Parathyroid adenoma (tissue), 2 donors: ENCODE measurements around the gene HOXA7.
A peak's percentile ranks its signal among the peaks of the same experiment; 100 is the strongest.

Experiments used
- H2AFZ ChIP-seq: fragments of 300-600 bp; sonication (generic); one replicate; pipeline ENCODE4 v1.7.0; 2017; ENCODE audit warnings: antibody characterized with exemption, mild to moderate bottlenecking
- H3K27ac ChIP-seq: fragments of 300-600 bp; sonication (generic); one replicate; pipeline ENCODE4 v1.7.0; 2017
- H3K27me3 ChIP-seq: fragments of 300-600 bp; sonication (generic); one replicate; pipeline ENCODE4 v1.7.0; 2017; ENCODE audit warnings: low read length; ENCODE audit not compliant: control insufficient read depth, insufficient read depth
- H3K36me3 ChIP-seq: fragments of 300-600 bp; sonication (generic); one replicate; pipeline ENCODE4 v1.7.0; 2017; ENCODE audit warnings: low read length; ENCODE audit not compliant: control insufficient read depth, insufficient read depth
- H3K4me1 ChIP-seq: fragments of 300-600 bp; sonication (generic); one replicate; pipeline ENCODE4 v1.7.0; 2017; ENCODE audit warnings: control low read depth
- H3K4me2 ChIP-seq: fragments of 300-600 bp; sonication (generic); one replicate; pipeline ENCODE4 v1.7.0; 2017; ENCODE audit warnings: low read length
- H3K4me3 ChIP-seq: fragments of 300-600 bp; sonication (generic); one replicate; pipeline ENCODE4 v1.7.0; 2017; ENCODE audit warnings: low read depth, low read length
- H3K79me2 ChIP-seq: fragments of 300-600 bp; sonication (generic); one replicate; pipeline ENCODE4 v1.7.0; 2017; ENCODE audit warnings: control low read depth
- H3K9ac ChIP-seq: fragments of 300-600 bp; sonication (generic); one replicate; pipeline ENCODE4 v1.7.0; 2017; ENCODE audit warnings: mild to moderate bottlenecking
- H3K9me3 ChIP-seq: fragments of 300-600 bp; sonication (generic); one replicate; pipeline ENCODE4 v1.7.0; 2017; ENCODE audit warnings: low read length; ENCODE audit not compliant: control insufficient read depth
- TF ChIP-seq, protein P1 (sequence below): fragments of 300-600 bp; sonication (generic); IDR thresholded peaks from one replicate; pipeline ENCODE4 v1.7.0; 2017; ENCODE audit warnings: antibody characterized with exemption, mild to moderate bottlenecking
- donor health status: primary hyperparathyroidism.

The HOXA7 gene

GRCh38 chr7:27148031-27148755, 8.3 kb downstream of the HOXA7 start:
- Histone ChIP-seq H3K4me1 (no peaks in the 10 kb centered on the region), H3K36me3 (no peaks in the 10 kb centered on the region), H3K9me3 (no peaks in the 10 kb centered on the region), H3K9ac (no peak overlapping the region), H3K27me3 (no peaks in the 10 kb centered on the region), H3K4me2 (no peak overlapping the region), H3K4me3 (no peak overlapping the region), H3K79me2 (no peaks in the 10 kb centered on the region), H3K27ac (no peak overlapping the region), H2AFZ (no peak overlapping the region)
- TF ChIP-seq, protein P1, sequence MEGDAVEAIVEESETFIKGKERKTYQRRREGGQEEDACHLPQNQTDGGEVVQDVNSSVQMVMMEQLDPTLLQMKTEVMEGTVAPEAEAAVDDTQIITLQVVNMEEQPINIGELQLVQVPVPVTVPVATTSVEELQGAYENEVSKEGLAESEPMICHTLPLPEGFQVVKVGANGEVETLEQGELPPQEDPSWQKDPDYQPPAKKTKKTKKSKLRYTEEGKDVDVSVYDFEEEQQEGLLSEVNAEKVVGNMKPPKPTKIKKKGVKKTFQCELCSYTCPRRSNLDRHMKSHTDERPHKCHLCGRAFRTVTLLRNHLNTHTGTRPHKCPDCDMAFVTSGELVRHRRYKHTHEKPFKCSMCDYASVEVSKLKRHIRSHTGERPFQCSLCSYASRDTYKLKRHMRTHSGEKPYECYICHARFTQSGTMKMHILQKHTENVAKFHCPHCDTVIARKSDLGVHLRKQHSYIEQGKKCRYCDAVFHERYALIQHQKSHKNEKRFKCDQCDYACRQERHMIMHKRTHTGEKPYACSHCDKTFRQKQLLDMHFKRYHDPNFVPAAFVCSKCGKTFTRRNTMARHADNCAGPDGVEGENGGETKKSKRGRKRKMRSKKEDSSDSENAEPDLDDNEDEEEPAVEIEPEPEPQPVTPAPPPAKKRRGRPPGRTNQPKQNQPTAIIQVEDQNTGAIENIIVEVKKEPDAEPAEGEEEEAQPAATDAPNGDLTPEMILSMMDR = no peak

GRCh38 chr7:27147199-27148030, 9.1 kb downstream of the HOXA7 start, which contains the start of gene HOXA6:
Gene HOXA6, minus strand, starts transcription at chr7:27147774. Its CDS starts 25 bp downstream, at chr7:27147749.
- Histone ChIP-seq H3K79me2 (no peaks in the 10 kb centered on the region), H3K4me1 (no peaks in the 10 kb centered on the region), H3K27ac (no peak within 1 kb of the TSS), H2AFZ (no peak within 1 kb of the TSS), H3K9me3 (no peaks in the 10 kb centered on the region), H3K4me2 (peak within 1 kb of the TSS; percentile 24), H3K27me3 (no peaks in the 10 kb centered on the region), H3K36me3 (no peaks in the 10 kb centered on the region), H3K4me3 (no peak within 1 kb of the TSS), H3K9ac (no peak within 1 kb of the TSS)
- TF ChIP-seq, protein P1 = no peak

DNA sequence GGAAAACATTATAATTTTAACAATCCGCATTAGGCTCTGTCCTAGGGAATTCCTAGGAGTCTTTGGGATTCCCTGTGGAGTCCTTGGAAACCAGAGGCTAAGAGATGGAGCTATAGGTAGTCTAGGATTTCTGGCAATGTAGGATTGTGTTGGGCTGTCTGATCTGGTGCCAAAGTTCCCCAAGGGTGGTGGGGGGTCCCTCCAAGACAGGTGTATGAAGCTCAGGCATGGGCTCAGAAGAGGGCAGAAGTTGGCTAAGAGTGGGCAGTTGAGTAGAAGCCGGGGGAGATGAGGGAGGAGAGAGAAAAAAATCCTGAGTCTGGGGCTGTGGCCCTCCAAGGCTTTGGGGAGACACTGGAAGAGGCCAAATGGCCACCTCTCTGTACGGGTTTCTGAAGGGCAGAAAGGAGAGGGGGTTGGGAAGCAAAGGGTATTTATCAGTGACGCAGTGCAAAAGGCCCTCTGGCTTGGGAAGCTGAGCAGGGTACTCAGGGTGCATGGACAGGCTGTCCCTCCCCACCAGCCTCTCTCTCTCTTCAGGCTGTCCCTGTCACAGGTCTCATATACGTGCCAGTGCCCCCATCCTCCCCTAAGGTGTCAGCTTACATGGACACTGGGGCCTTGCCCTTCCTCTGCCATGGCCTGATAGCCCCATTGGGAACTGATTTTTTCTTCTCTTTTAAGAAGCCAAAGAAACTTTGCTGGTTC, 9.8 kb downstream of the HOXA7 start:
- H3K9ac ChIP-seq = no peak overlapping the region
- no peaks in the 10 kb centered on the region for H3K36me3 ChIP-seq
- no peak overlapping the region for H3K27ac ChIP-seq
- TF ChIP-seq, protein P1 = no peak
- no peaks in the 10 kb centered on the region for H3K27me3 ChIP-seq
- no peaks in the 10 kb centered on the region for H3K79me2 ChIP-seq
- no peaks in the 10 kb centered on the region for H3K9me3 ChIP-seq
- no peak overlapping the region for H3K4me3 ChIP-seq
- no peaks in the 10 kb centered on the region for H3K4me1 ChIP-seq
- no peak overlapping the region for H2AFZ ChIP-seq
- no peak overlapping the region for H3K4me2 ChIP-seq

GRCh38 chr7:27145914-27146412, 10.5 kb downstream of the HOXA7 start:
- Histone ChIP-seq H3K27me3 (no peaks in the 10 kb centered on the region), H3K36me3 (no peaks in the 10 kb centered on the region), H3K4me1 (no peaks in the 10 kb centered on the region), H2AFZ (no peak overlapping the region), H3K79me2 (no peaks in the 10 kb centered on the region), H3K9ac (no peak overlapping the region), H3K9me3 (no peaks in the 10 kb centered on the region), H3K27ac (no peak overlapping the region), H3K4me2 (no peak overlapping the region), H3K4me3 (no peak overlapping the region)
- TF ChIP-seq, protein P1 = no peak
